Gastrocnemius medialis (tissue), 4 donors: Measurements from ENCODE around the gene PLAAT4.

ENCODE experiments used
- CTCF ChIP-seq, 5 experiments: fragments of 450-650 bp in 3 of 5; fragments of 200-600 bp in 2 of 5; sonication (generic) in 2 of 5; IDR thresholded peaks in 4 of 5; conservative IDR thresholded peaks in 1 of 5; 1 replicate in 4 of 5; 2 replicates in 1 of 5; pipeline ENCODE4 v1.5.1; 2016 to 2019; ENCODE audit warnings: antibody characterized with exemption in 5 of 5, mild to moderate bottlenecking in 3 of 5, moderate library complexity in 3 of 5
- POLR2A ChIP-seq, 2 donors: fragments of 450-650 bp; IDR thresholded peaks; one replicate each; pipeline ENCODE4 v1.6.1; 2017; ENCODE audit warnings: antibody characterized with exemption in 2 of 2, mild to moderate bottlenecking in 2 of 2, moderate library complexity in 2 of 2

GRCh38 chr11:63507511-63507910 lies 29.1 kb upstream of the PLAAT4 start:
- no peak for TF ChIP-seq CTCF (IDR thresholded peaks at IDR 0.05 in 4 of 5, conservative IDR thresholded peaks at IDR 0.05 in 1 of 5)
- no peak for TF ChIP-seq POLR2A (IDR thresholded peaks at IDR 0.05)
